ENCODE measurements around the gene LYSMD1.

LYSMD1 gene

DNA sequence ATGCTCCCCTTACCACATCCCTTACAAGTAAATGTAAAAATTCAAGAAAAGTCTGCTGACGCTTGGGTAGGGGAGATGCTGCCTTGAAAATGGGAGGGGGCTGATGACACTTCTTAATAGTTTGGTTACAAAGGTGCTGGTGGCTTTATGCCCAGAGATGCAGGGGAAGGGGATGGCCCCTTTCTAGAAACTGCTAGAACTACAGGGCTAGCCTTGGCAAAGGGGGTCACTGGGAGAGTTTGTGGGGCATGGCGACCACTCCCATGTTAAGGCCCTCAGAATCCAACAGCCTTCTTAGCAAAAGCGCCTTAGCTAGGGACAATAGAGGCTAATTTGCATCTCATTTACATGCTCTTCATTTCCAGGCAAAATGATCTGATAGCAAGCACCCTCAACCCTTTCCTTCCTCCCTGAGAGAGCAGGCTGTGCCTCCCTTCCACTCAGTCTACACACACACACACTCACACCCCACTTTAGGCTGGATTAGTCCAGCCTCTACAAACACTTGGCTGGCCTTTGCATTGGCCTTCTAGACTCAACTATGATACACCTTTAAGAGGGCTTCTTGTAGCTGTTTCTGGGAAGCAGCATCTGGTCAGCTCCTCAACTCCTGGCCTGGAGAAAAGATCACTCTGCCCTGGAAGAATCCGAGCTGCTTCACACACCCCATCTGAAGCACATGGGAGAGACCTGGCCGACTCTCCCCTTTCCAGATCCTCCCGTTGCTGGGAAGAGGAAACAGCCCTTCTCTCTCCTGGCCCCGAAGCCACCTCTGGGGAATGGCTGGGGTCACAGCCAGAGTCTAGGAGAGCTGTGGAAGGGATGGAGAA is 21.0 kb downstream of the LYSMD1 start:
- no peak for DNase-seq (ENCODE audit: low read depth in 1 of 2, low spot score in 1 of 2)
- in situ Hi-C loops (cut with HindIII; ENCODE audit: low pct_unique_long_range_greater_than_20kb, low sequenced_read_pairs) = no loop called here
- TF ChIP-seq JUND (IDR thresholded peaks at IDR 0.05; ENCODE audit: low read depth) = no peak

DNA sequence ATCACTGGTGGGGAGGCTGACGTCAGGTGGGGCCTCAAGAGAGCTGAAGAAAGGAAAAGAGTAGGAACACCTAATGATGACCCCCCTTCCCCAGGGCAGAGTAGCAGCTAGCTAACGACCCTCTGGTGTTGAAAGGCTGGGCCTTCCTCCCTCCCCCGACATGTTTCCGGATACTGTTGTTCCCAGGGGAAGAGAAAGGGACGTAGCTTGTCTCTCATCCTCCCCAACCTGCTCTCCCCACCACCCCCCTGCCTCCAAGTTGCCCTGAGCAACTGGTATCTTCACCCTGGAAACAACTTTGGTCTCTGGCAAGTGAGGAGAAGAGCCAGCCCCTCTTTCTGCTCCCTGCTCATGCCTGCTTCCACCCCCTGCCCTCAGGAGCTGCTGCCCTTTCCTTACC is 21.7 kb downstream of the LYSMD1 start:
- TF ChIP-seq JUND (IDR thresholded peaks at IDR 0.05; ENCODE audit: low read depth) = no peak
- DNase-seq (ENCODE audit: low read depth in 1 of 2, low spot score in 1 of 2) = no peak
- in situ Hi-C loops (cut with HindIII; ENCODE audit: low pct_unique_long_range_greater_than_20kb, low sequenced_read_pairs) = no loop called here

DNA sequence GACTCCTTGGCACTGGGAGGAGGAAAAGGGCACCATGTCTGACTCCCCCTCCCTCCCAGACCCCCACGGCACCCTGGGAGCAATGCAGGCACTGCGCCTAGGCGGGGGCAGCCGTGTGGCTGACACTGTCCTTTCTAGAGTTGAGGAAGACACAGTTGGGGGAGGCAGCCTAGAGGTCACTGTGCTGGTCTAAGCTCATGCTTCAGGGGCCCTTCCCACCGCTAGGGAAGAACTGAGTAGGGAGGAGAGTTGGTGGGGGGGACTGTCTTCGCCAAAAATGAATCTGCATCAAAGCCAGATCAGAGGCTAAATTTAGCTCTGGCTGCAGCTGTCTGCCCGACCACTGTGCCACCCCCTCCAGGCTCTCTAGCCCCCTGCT is 22.7 kb downstream of the LYSMD1 start:
- TF ChIP-seq JUND (IDR thresholded peaks at IDR 0.05; ENCODE audit: low read depth) = no peak
- in situ Hi-C loops (cut with HindIII; ENCODE audit: low pct_unique_long_range_greater_than_20kb, low sequenced_read_pairs) = no loop called here
- no peak for DNase-seq (ENCODE audit: low read depth in 1 of 2, low spot score in 1 of 2)

DNA sequence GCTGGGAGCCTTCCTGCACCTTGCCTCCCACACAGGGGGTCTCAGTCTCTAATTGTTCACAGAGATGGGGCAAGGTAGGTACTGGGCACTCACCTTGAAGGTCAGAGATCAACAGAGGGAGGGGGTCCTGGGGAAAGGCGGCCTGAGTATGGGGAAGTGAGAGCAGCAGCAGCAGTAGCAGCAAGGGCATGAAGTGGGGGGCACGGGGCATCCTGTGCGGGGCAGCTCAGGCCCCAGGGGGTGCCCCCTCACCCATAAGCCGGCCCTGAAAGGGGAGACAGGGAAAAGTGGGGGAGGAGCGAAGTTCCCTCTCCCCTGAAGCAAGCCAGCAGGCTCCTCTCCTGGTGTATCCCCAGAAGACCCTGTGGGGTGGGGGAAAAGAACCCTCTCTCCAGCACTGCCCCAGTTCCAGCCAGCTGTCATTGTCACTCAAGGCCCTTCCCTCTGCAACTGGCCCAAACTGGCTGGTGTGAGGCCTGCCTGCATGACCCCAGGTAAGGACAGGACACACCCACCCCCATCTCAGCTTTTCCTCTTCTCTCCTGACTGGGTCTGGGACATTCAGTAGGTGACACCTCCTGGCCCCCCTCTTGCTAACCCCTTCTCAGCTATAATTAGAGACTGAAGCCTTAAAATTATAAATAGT is 23.2 kb downstream of the LYSMD1 start:
- no peak for TF ChIP-seq JUND (IDR thresholded peaks at IDR 0.05; ENCODE audit: low read depth)
- DNase-seq (ENCODE audit: low read depth in 1 of 2, low spot score in 1 of 2) = no peak
- in situ Hi-C loops (cut with HindIII; ENCODE audit: low pct_unique_long_range_greater_than_20kb, low sequenced_read_pairs) = no loop called here

DNA sequence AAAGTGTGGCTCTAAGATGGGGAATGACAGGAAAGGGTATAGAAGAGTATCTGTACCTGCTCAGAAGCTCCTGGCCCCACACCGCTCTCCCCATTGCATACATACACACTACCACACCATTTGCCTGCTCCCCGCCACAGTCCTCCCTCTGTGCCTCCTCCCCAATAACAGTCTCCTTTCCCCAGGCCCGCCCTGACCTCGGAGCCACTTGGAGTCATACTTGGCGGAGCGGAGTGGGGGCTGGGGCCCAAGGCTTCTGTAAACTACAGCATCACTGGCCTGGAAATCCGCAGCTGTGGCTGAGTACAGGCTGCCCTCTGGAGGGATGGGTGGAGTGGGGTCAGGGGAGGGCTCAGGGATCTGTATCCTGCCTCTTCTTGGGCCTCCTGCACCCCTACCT is 27.9 kb downstream of the LYSMD1 start:
- no peak for DNase-seq (ENCODE audit: low read depth in 1 of 2, low spot score in 1 of 2)
- in situ Hi-C loops (cut with HindIII; ENCODE audit: low pct_unique_long_range_greater_than_20kb, low sequenced_read_pairs) = no loop called here
- TF ChIP-seq JUND (IDR thresholded peaks at IDR 0.05; ENCODE audit: low read depth) = no peak

DNA sequence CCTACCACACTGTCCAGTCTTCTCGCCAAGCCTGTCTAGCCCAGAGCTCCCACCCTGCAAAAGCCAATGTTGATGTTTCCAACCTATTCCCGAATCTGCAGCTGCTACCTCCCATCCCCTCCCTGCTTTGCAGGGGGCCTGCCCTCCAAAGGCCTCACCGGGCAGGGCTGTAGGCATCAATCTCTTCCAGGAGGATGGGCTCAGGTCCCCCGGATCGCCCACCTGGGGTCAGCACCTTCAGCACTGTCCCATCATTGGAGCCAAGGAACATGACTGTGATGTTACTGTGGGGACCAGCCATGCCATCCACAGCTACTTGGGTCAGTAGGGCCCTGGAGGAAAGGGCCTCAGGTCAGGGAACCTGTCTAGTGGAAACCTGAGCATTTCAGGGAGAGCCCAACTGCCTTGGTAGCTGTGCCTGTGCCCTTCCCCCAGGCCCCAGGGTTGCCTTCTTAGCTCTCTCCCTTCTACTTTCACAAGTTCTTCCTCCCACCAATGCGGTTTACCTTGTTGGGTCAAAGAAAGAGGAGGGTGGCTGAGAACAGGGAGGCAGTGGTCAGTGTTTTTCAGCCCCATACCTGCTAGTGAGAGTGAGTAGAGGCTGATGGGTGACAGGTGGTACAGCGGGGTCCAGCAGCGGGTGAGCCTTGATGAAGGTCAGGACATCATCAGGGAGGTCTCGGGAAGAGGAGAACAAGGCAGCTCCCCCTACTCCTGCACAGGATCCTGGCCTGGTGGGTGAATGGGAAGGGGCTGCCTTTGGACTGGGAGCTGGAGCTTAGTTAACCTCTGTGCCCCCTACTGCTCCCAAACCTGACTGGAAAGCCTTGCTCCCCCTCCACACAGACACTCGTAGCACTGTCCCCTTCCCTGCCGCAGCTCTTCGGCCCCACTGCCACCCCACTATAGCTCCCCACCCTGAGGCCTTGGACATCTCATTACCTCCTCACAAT is 30.0 kb downstream of the LYSMD1 start:
- in situ Hi-C loops (cut with HindIII; ENCODE audit: low pct_unique_long_range_greater_than_20kb, low sequenced_read_pairs) = no loop called here
- DNase-seq (ENCODE audit: low read depth in 1 of 2, low spot score in 1 of 2) = no peak

DNA sequence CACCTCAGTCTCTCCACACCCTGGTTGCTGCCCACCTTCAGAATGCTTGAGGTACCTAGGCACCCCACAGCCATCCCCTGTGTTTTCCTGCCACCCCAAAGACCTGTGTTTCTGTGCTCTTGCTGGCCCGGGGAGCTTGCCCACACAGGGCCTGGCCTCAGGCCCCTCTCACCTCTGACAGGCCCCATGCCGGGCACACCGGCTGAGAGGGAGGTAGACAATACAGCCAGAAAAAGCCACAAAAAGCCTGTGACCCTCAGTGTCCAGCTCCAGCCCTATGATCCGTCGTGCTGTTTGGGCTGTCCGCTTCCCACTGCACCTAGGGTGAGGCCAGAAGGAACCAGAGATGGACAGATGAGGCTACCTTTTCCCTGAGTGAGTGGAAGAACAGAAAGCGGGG is 30.7 kb downstream of the LYSMD1 start:
- DNase-seq (ENCODE audit: low read depth in 1 of 2, low spot score in 1 of 2) = no peak

More for the DNA sequence above, 30.0 kb downstream of the LYSMD1 start:
- no peak for TF ChIP-seq JUND (IDR thresholded peaks at IDR 0.05; ENCODE audit: low read depth)

DNA sequence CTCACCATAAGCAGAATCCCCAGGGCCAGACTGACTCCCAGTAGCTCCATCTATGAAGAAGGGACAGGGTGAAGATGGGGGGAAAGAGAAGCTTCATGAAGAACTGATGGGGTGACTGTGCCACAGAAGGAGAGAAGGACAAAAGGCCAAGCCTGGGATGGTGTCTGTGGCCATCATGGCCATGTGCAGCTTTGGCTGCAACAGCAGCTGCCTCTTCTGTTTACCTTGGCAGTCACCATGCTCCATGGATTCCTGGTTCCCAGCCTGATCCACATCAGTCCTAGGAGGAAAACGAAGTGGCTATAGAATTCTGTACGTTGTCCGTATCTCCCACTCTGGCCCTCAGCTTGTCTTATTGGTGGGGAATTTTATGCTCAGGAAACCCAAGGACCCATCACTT is 31.3 kb downstream of the LYSMD1 start:
- TF ChIP-seq JUND (IDR thresholded peaks at IDR 0.05; ENCODE audit: low read depth) = no peak
- DNase-seq (ENCODE audit: low read depth in 1 of 2, low spot score in 1 of 2) = no peak
- in situ Hi-C loops (cut with HindIII; ENCODE audit: low pct_unique_long_range_greater_than_20kb, low sequenced_read_pairs) = no loop called here

More for the DNA sequence above, 30.7 kb downstream of the LYSMD1 start:
- in situ Hi-C loops (cut with HindIII; ENCODE audit: low pct_unique_long_range_greater_than_20kb, low sequenced_read_pairs) = no loop called here
- no peak for TF ChIP-seq JUND (IDR thresholded peaks at IDR 0.05; ENCODE audit: low read depth)

DNA sequence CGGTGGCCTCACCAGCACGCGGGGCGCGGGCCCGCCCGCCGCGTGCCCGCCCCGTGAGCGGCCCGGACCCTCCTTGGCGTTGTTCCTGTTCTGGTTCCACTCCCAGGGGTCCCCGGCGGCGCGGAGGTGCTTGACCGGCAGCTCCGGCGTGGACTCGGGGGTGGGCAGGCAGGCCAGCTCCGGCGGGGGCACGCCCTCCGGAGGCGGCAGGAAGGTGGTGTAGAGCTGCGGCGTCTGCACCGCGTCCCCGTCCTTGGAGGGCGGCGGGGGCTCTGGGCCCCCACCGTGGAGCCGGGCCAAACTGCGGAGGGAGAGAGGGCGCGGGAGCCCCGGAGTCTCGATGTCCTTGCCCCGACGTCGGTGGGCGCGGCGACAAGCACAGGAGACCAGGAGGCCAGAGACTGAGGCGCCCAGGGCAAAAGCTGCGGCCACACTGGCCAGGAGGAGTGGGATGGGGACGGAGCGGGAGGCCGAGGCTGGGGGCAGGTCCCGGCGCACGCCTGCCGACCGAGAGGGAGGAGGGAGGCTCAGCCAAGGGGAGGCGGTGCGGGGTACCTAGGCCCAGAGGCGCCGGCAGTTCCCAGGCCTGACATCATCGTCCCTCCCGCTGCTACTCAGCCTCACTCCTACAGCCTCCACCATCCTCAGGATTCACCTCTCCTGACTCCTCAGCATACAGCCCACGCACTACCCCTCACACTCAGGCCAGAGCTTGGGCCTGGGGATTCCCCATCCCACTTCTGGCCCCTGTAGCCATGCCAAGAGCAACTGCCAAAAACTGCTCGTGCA is 32.5 kb downstream of the LYSMD1 start:
- in situ Hi-C loops (cut with HindIII; ENCODE audit: low pct_unique_long_range_greater_than_20kb, low sequenced_read_pairs) = no loop called here
- TF ChIP-seq JUND (IDR thresholded peaks at IDR 0.05; ENCODE audit: low read depth) = no peak
- DNase-seq (ENCODE audit: low read depth in 1 of 2, low spot score in 1 of 2) = no peak

DNA sequence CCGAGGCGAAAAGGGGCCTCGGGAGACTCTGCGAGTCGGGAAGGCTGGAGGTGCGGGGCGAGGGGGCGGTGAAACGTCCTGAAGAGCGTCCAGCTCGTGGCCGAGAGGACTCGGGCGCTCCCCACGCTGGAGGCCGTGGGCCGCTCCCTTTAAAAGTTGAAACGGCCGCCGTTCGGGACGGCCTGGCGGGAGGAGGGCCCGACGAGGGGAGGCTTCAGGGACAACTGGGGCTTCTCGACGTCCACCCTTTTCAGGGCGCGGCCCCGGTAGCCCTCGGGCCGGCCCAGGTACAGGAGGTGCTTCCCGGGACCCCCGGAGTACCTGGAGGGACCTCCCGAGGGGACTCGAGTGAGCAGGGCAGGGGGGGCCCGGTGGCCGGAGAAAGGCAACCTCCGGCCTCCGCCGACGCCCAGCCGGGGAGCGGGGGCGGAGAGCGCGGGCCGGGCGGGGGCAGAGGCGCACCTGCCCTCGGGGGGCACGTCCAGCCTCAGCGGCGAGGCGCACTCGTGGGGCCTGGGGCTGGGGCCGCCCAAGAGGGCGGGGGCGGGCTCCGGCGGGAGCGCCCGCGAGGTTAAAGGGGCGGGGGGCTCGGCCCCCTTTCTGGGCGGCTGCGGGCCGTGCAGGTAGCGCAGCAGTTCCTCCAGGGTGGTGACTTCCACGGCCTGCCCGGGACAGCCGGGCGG is 33.2 kb downstream of the LYSMD1 start:
- no peak for DNase-seq (ENCODE audit: low read depth in 1 of 2, low spot score in 1 of 2)
- in situ Hi-C loops (cut with HindIII; ENCODE audit: low pct_unique_long_range_greater_than_20kb, low sequenced_read_pairs) = no loop called here
- TF ChIP-seq JUND (IDR thresholded peaks at IDR 0.05; ENCODE audit: low read depth) = no peak

DNA sequence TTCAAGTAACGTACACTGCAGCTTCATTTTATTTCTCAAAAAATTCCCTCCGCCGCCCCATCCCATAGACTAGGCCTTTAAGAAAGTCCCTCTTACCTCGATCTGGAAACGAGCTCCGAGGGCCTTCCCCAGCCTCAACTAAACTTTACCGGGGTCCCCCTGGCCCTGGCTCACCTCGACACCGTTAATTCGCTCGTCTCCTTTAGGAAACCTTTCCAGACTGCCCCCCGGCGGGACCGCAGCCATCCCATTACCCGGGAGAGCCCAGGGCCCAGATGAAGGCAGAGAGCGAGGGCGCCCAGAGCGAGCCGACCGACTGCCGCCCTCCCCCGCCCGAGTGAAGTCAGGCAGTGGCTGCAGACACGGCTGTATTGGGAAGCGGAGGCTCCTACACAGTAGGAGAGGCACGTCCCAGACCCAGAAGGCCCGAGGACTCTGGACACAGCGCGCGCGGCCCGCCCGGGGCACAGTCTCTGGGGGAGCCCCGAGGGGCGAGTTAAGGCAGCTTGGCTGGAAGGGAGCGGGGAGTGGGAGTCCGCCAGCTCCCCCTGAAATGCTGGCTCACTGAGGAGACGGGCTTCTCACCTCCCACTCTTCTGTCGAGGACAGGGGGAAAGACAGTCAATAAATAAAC is 33.9 kb downstream of the LYSMD1 start:
- no peak for TF ChIP-seq JUND (IDR thresholded peaks at IDR 0.05; ENCODE audit: low read depth)
- no peak for DNase-seq (ENCODE audit: low read depth in 1 of 2, low spot score in 1 of 2)
- in situ Hi-C loops (cut with HindIII; ENCODE audit: low pct_unique_long_range_greater_than_20kb, low sequenced_read_pairs) = no loop called here
